RWPE2 (cell line): Measurements from ENCODE around the gene KDR.

Experiments
- ATAC-seq: fragments of 200-7000 bp; cut with Tn5 transposase; 3 replicates; pipeline ENCODE4 v1.9.1; 2021; ENCODE audit warnings: low read depth
- DNase-seq: peaks from one replicate; pipeline ENCODE4 v3.0.0-alpha.2; 2020; ENCODE audit warnings: low spot score
- H3K27ac ChIP-seq: fragments of 450-650 bp; 2 replicates; pipeline ENCODE4 v1.5.1; 2017; ENCODE audit warnings: mild to moderate bottlenecking; ENCODE audit not compliant: poor library complexity, severe bottlenecking
- H3K27me3 ChIP-seq: fragments of 250-450 bp; sonication (Bioruptor Pico); 2 replicates; pipeline ENCODE4 v1.5.1; 2021; ENCODE audit warnings: mild to moderate bottlenecking, moderate library complexity; ENCODE audit not compliant: insufficient read depth, poor library complexity, severe bottlenecking
- H3K36me3 ChIP-seq: fragments of 250-450 bp; sonication (Bioruptor Pico); 2 replicates; pipeline ENCODE4 v1.5.1; 2020; ENCODE audit warnings: low read depth, mild to moderate bottlenecking, moderate library complexity
- H3K4me1 ChIP-seq: fragments of 250-450 bp; sonication (Bioruptor Pico); 2 replicates; pipeline ENCODE4 v1.5.1; 2021; ENCODE audit warnings: mild to moderate bottlenecking, moderate library complexity; ENCODE audit not compliant: insufficient read depth, poor library complexity, severe bottlenecking
- H3K4me3 ChIP-seq: fragments of 250-450 bp; sonication (Bioruptor Pico); 2 replicates; pipeline ENCODE4 v1.5.1; 2021; ENCODE audit warnings: mild to moderate bottlenecking, moderate library complexity; ENCODE audit not compliant: severe bottlenecking
- H3K9me3 ChIP-seq: fragments of 250-450 bp; sonication (Bioruptor Pico); 2 replicates; pipeline ENCODE4 v1.5.1; 2021; ENCODE audit warnings: mild to moderate bottlenecking, moderate library complexity; ENCODE audit not compliant: severe bottlenecking
- TF ChIP-seq, protein P1 (sequence below): fragments of 450-650 bp; IDR thresholded peaks from one replicate; pipeline ENCODE4 v1.5.1; 2017; ENCODE audit warnings: mild to moderate bottlenecking, moderate library complexity; ENCODE audit not compliant: poor library complexity, severe bottlenecking

KDR gene

DNA sequence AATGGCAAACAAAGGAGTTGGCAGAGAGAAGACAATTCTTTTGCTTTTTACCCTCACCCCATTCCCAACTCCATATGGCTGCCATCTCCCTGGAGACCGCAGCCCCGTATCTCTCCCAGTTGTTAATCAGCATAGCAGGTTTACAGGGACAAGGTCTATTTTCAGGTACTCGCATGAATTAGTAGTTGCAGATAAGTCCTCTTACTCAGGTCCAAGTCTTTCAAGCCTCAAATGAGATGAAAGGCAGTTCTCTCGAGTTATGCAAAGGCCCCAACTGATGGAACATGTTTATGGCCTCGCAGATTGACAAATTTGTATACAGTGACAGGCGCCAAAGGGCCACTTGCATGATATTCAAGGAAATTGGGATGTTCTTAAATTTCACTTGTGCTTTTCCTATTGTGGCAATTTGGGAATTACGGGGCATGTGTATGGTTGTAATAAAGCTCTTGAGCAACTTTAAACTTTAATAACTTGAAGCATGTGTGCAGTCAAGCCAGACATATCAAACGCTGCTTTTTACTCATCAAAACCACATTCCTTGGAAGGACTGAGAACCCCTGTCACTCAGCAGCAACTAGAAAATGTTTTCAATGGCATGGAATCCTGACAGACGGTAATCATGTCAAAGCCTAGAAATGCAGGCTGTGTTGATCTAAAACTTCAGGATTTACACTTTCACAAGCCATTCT lies 45.1 kb downstream of the KDR start:
- ATAC-seq (no peak), DNase-seq (no peak)
- Histone ChIP-seq H3K36me3 (no peaks in the 10 kb centered on the region), H3K4me1 (no peaks in the 10 kb centered on the region), H3K27me3 (no peaks in the 10 kb centered on the region), H3K4me3 (no peak overlapping the region), H3K9me3 (no peaks in the 10 kb centered on the region), H3K27ac (no peak overlapping the region)
- TF ChIP-seq, protein P1, sequence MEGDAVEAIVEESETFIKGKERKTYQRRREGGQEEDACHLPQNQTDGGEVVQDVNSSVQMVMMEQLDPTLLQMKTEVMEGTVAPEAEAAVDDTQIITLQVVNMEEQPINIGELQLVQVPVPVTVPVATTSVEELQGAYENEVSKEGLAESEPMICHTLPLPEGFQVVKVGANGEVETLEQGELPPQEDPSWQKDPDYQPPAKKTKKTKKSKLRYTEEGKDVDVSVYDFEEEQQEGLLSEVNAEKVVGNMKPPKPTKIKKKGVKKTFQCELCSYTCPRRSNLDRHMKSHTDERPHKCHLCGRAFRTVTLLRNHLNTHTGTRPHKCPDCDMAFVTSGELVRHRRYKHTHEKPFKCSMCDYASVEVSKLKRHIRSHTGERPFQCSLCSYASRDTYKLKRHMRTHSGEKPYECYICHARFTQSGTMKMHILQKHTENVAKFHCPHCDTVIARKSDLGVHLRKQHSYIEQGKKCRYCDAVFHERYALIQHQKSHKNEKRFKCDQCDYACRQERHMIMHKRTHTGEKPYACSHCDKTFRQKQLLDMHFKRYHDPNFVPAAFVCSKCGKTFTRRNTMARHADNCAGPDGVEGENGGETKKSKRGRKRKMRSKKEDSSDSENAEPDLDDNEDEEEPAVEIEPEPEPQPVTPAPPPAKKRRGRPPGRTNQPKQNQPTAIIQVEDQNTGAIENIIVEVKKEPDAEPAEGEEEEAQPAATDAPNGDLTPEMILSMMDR: no peak

DNA sequence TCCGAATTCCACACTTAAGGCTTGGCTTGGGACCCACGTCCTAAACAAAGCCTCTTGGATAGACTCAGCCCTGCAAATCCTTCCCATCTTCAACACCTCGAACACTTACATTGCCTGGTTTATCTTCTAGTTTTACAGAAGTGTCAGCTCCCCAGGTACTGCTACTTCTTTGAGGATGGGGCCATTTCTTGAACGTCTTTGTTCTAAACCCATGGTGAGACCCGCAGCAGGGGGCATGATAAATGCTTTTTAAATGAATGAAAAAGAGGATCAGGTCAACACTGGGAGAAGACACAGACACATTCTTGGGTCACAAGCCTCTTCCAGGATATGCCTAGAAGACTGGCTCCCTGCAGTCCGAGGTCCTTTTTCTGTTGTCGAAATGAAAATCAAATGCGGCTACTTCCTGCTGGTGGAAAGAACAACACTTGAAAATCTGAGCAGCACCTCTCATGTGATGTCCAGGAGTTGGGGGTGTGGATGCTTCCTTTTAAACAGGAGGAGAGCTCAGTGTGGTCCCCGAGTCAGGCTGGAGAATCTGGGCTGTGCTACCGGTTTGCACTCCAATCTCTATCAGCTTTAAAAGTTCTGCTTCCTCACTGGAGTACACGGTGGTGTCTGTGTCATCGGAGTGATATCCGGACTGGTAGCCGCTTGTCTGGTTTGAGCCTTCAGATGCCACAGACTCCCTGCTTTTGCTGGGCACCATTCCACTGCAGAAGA lies 45.8 kb downstream of the KDR start:
- H3K4me1 ChIP-seq: no peaks in the 10 kb centered on the region
- H3K27ac ChIP-seq: no peak overlapping the region
- no peaks in the 10 kb centered on the region for H3K9me3 ChIP-seq
- no peaks in the 10 kb centered on the region for H3K36me3 ChIP-seq
- TF ChIP-seq, protein P1: no peak
- H3K4me3 ChIP-seq: no peak overlapping the region
- no peaks in the 10 kb centered on the region for H3K27me3 ChIP-seq
- DNase-seq (no peak), ATAC-seq (no peak; the same call in 2 of the 3 replicates)

DNA sequence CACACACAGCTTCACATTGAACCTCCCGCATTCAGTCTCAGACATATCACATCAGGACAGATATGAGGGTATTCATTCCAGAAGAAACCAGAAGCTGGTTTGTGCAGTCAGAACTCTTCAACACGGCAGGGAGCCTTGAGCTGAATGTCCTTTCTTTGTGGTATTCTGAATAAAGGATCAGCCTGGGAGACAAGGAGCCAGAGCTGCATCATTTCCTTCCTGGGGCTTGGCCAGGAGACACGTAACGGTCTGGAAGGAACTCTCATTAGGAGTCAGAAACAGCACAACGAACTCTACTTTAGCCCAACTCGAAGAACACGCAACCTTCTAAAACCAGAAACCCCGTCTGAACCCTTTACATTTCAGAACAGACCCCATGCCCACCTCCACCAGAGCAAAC lies 46.4 kb downstream of the KDR start:
- no peaks in the 10 kb centered on the region for H3K27me3 ChIP-seq
- no peaks in the 10 kb centered on the region for H3K4me1 ChIP-seq
- TF ChIP-seq, protein P1: no peak
- H3K4me3 ChIP-seq: no peak overlapping the region
- ATAC-seq (no peak), DNase-seq (no peak)
- no peak overlapping the region for H3K27ac ChIP-seq
- H3K36me3 ChIP-seq: no peaks in the 10 kb centered on the region
- H3K9me3 ChIP-seq: no peaks in the 10 kb centered on the region

DNA sequence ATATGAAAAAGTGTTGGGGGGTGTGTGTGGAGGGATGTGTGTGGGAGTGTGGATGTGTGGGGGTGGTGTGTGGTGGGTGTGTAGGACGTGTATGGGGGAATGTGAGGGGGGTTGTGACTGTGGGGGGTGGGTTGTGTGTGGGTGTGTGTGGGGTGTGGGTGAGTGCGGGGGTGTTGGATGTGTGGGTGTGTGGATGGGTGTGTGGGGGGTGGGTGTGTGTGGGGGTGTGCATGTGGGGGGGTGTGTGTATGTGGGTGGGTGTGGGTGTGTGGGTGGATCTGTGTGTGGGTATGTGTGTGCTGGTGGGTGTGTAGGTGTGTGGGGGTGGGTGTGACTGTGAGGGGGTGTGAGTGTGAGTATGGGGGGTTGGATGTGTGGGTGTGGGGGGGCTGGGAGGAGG lies 47.8 kb downstream of the KDR start:
- TF ChIP-seq, protein P1: no peak
- Histone ChIP-seq H3K36me3 (no peaks in the 10 kb centered on the region), H3K4me1 (no peaks in the 10 kb centered on the region), H3K27me3 (no peaks in the 10 kb centered on the region), H3K4me3 (no peak overlapping the region), H3K27ac (no peak overlapping the region), H3K9me3 (no peaks in the 10 kb centered on the region)
- DNase-seq: no peak
- no peak for ATAC-seq
